Adipocyte (in vitro differentiated cells): ENCODE measurements around the gene GPX4.

ENCODE experiments used
- DNase-seq: peaks from one replicate; pipeline ENCODE4 v3.0.0-alpha.2; 2015; ENCODE audit warnings: low read depth
- H3K27me3 ChIP-seq: replicated peaks from 2 replicates; pipeline ENCODE4 v1.7.0; 2013; ENCODE audit warnings: mild to moderate bottlenecking, low read length, moderate library complexity; ENCODE audit not compliant: control insufficient read depth, insufficient read depth
- H3K36me3 ChIP-seq: 2 replicates; pipeline ENCODE4 v1.7.0; 2013; ENCODE audit warnings: low read length, mild to moderate bottlenecking, moderate library complexity; ENCODE audit not compliant: control insufficient read depth, insufficient read depth, severe bottlenecking
- H3K4me1 ChIP-seq: 2 replicates; pipeline ENCODE4 v1.7.0; 2013; ENCODE audit warnings: mild to moderate bottlenecking, low read length, moderate library complexity; ENCODE audit not compliant: control insufficient read depth, insufficient read depth
- H3K4me3 ChIP-seq: 2 replicates; pipeline ENCODE4 v1.7.0; 2013; ENCODE audit warnings: mild to moderate bottlenecking, low read length, moderate library complexity
- H3K9ac ChIP-seq: 2 replicates; pipeline ENCODE4 v1.7.0; 2013; ENCODE audit warnings: mild to moderate bottlenecking, low read length, moderate library complexity
- H3K9me3 ChIP-seq: 2 replicates; pipeline ENCODE4 v1.7.0; 2013; ENCODE audit warnings: mild to moderate bottlenecking, low read length, moderate library complexity; ENCODE audit not compliant: control insufficient read depth

Gene GPX4

GRCh38 chr19:1081301-1082164, 22.3 kb upstream of the GPX4 start:
- Histone ChIP-seq H3K4me1 (no peaks in the 10 kb centered on the region), H3K4me3 (no peak overlapping the region), H3K27me3 (no peaks in the 10 kb centered on the region), H3K9me3 (no peaks in the 10 kb centered on the region), H3K9ac (no peak overlapping the region), H3K36me3 (peaks cover 3% of the 10 kb centered on the region)
- no peak for DNase-seq

GRCh38 chr19:1082165-1082927, 21.4 kb upstream of the GPX4 start:
- H3K9me3 ChIP-seq: no peaks in the 10 kb centered on the region
- no peak overlapping the region for H3K9ac ChIP-seq
- H3K27me3 ChIP-seq: no peaks in the 10 kb centered on the region
- no peak overlapping the region for H3K4me3 ChIP-seq
- no peaks in the 10 kb centered on the region for H3K4me1 ChIP-seq
- peak; percentile 54 for DNase-seq
- peaks cover 8% of the 10 kb centered on the region for H3K36me3 ChIP-seq

GRCh38 chr19:1082928-1083816, 20.6 kb upstream of the GPX4 start:
- H3K27me3 ChIP-seq: no peaks in the 10 kb centered on the region
- no peak overlapping the region for H3K4me3 ChIP-seq
- H3K9ac ChIP-seq: no peak overlapping the region
- DNase-seq: no peak
- peaks cover 13% of the 10 kb centered on the region for H3K36me3 ChIP-seq
- H3K9me3 ChIP-seq: no peaks in the 10 kb centered on the region
- H3K4me1 ChIP-seq: peaks cover 6% of the 10 kb centered on the region

- no peaks in the 10 kb centered on the region for H3K27me3 ChIP-seq
- DNase-seq: no peak
- H3K36me3 ChIP-seq: peaks cover 24% of the 10 kb centered on the region
- H3K4me3 ChIP-seq: no peak overlapping the region
- H3K9me3 ChIP-seq: no peaks in the 10 kb centered on the region
- H3K4me1 ChIP-seq: peaks cover 6% of the 10 kb centered on the region
- H3K9ac ChIP-seq: no peak overlapping the region
Observed at GRCh38 chr19:1084024-1084868, 19.5 kb upstream of the GPX4 start.

- H3K4me3 ChIP-seq: no peak overlapping the region
- peaks cover 6% of the 10 kb centered on the region for H3K4me1 ChIP-seq
- peaks cover 29% of the 10 kb centered on the region for H3K36me3 ChIP-seq
- no peak overlapping the region for H3K9ac ChIP-seq
- no peak for DNase-seq
- no peaks in the 10 kb centered on the region for H3K9me3 ChIP-seq
- H3K27me3 ChIP-seq: no peaks in the 10 kb centered on the region
Observed at GRCh38 chr19:1085053-1085658, 18.6 kb upstream of the GPX4 start.

- Histone ChIP-seq H3K4me3 (no peak overlapping the region), H3K9ac (no peak overlapping the region), H3K27me3 (no peaks in the 10 kb centered on the region), H3K4me1 (peaks cover 6% of the 10 kb centered on the region), H3K36me3 (peaks cover 32% of the 10 kb centered on the region), H3K9me3 (no peaks in the 10 kb centered on the region)
- no peak for DNase-seq
Observed at GRCh38 chr19:1085676-1086442, 17.9 kb upstream of the GPX4 start.

- DNase-seq: no peak
- Histone ChIP-seq H3K9ac (no peak overlapping the region), H3K4me3 (no peak overlapping the region), H3K4me1 (peaks cover 6% of the 10 kb centered on the region), H3K27me3 (no peaks in the 10 kb centered on the region), H3K9me3 (no peaks in the 10 kb centered on the region), H3K36me3 (peaks cover 39% of the 10 kb centered on the region)
Observed at GRCh38 chr19:1086613-1087012, 17.2 kb upstream of the GPX4 start.

- peaks cover 48% of the 10 kb centered on the region for H3K36me3 ChIP-seq
- DNase-seq: no peak
Observed at GRCh38 chr19:1087813-1088415, 15.9 kb upstream of the GPX4 start.

GRCh38 chr19:1088416-1089010, 15.3 kb upstream of the GPX4 start:
- H3K27me3 ChIP-seq: no peaks in the 10 kb centered on the region
- H3K9ac ChIP-seq: peak overlapping the region; percentile 2
- DNase-seq: no peak
- H3K4me1 ChIP-seq: peaks cover 12% of the 10 kb centered on the region
- H3K4me3 ChIP-seq: no peak overlapping the region
- H3K9me3 ChIP-seq: no peaks in the 10 kb centered on the region
- H3K36me3 ChIP-seq: peaks cover 51% of the 10 kb centered on the region

More at GRCh38 chr19:1087813-1088415, 15.9 kb upstream of the GPX4 start:
- Histone ChIP-seq H3K27me3 (no peaks in the 10 kb centered on the region), H3K4me3 (no peak overlapping the region), H3K4me1 (peaks cover 6% of the 10 kb centered on the region), H3K9ac (peak overlapping the region; percentile 2), H3K9me3 (no peaks in the 10 kb centered on the region)
